Smooth muscle cell (in vitro differentiated cells): ENCODE measurements around the gene TNS3. TPM values are rescaled to one million over a fixed set of nuclear protein-coding genes. Genes with fewer than 3 reads are reported as not detected.

ENCODE experiments used
- DNase-seq: peaks from one replicate; lab custom pipeline; 2025; ENCODE audit not compliant: unreplicated experiment; lab: John Stamatoyannopoulos, UW
- H2AFZ ChIP-seq: fragments of 200-600 bp; sonication (generic); 2 replicates; pipeline ENCODE4 v1.6.0; 2016; ENCODE audit warnings: antibody characterized with exemption, low read depth, mild to moderate bottlenecking
- H3F3A ChIP-seq: fragments of 200-600 bp; sonication (generic); 2 replicates; pipeline ENCODE4 v1.6.0; 2017; ENCODE audit warnings: antibody characterized with exemption, low read depth
- H3K27ac ChIP-seq: fragments of 200-600 bp; sonication (generic); 2 replicates; pipeline ENCODE4 v1.5.1; 2016; ENCODE audit warnings: low read depth, mild to moderate bottlenecking
- H3K27me3 ChIP-seq: fragments of 200-600 bp; sonication (generic); 2 replicates; pipeline ENCODE4 v1.6.1; 2016; ENCODE audit warnings: low read depth, mild to moderate bottlenecking
- H3K36me3 ChIP-seq: fragments of 200-600 bp; sonication (generic); 2 replicates; pipeline ENCODE4 v1.5.1; 2016; ENCODE audit warnings: low read depth
- H3K4me1 ChIP-seq: fragments of 200-600 bp; sonication (generic); 2 replicates; pipeline ENCODE4 v1.5.1; 2016; ENCODE audit warnings: low read depth
- H3K4me2 ChIP-seq: fragments of 200-600 bp; sonication (generic); 2 replicates; pipeline ENCODE4 v1.6.0; 2016; ENCODE audit warnings: mild to moderate bottlenecking
- H3K4me3 ChIP-seq: fragments of 200-600 bp; sonication (generic); 2 replicates; pipeline ENCODE4 v1.5.1; 2016; ENCODE audit warnings: mild to moderate bottlenecking
- H3K79me2 ChIP-seq: fragments of 200-600 bp; sonication (generic); 2 replicates; pipeline ENCODE4 v1.6.0; 2016; ENCODE audit warnings: low read depth, mild to moderate bottlenecking
- H3K9ac ChIP-seq: fragments of 200-600 bp; sonication (generic); 2 replicates; pipeline ENCODE4 v1.6.0; 2016; ENCODE audit warnings: low read depth
- H3K9me3 ChIP-seq: fragments of 200-600 bp; sonication (generic); replicated peaks from 2 replicates; pipeline ENCODE4 v1.5.1; 2016; ENCODE audit warnings: low read depth
- H4K20me1 ChIP-seq: fragments of 200-600 bp; sonication (generic); 2 replicates; pipeline ENCODE4 v1.6.0; 2016; ENCODE audit warnings: low read depth
- WGBS: methylation state at CpG from one replicate; pipeline ENCODE4 v1.1.7; 2016; ENCODE audit warnings: low lambda C conversion rate; 5-methylcytosine and 5-hydroxymethylcytosine counted together
- polyA plus RNA-seq: library from polyadenylated mRNA; unstranded; fragments of >200 nt; fragmentation: Nextera tagmentation; extraction: Ambion mirVana; gene quantifications from 2 replicates; pipeline ENCODE4 v1.2.1, GENCODE V29; 2016
- total RNA-seq: library from RNA; depleted of rRNA; stranded (reverse); fragments of >200 nt; gene quantifications from 2 replicates; pipeline ENCODE4 v1.2.3, GENCODE V29; 2014
- TF ChIP-seq, protein P1 (sequence below): fragments of 200-600 bp; sonication (generic); IDR thresholded peaks from 2 replicates; pipeline ENCODE4 v1.5.1; 2017; ENCODE audit warnings: borderline replicate concordance, mild to moderate bottlenecking, antibody characterized with exemption; ENCODE audit not compliant: insufficient read depth, poor library complexity, severe bottlenecking

Gene TNS3
- total and polyA plus RNA-seq, 2 experiments from 2014 or later = 32.6 to 50.5 TPM

DNA sequence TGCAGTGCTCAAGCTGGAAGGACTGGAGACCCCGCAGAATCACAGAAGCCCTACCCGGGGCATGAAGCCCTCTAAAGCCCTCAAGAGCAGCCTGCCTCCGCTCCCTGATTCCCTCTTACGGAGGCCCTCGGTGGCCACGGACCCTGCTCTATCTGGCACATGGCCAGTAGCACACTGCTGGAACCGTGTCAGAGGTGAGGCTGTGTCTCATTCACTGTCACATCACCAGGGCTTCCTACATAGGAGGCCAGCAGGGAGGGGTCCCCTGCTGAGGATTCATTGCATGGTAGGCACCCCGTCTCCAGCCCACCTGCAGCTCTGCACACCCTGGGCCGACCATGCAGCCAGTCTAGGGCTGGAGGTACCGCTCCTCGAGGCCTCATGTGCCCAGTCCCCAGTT, 259.2 kb downstream of the TNS3 start:
- Histone ChIP-seq H3K27me3 (no peaks in the 10 kb centered on the region), H2AFZ (no peak overlapping the region), H3K9ac (no peak overlapping the region), H3K4me3 (no peak overlapping the region), H3F3A (peaks cover 19% of the 10 kb centered on the region), H3K9me3 (no peaks in the 10 kb centered on the region), H3K79me2 (peaks cover 73% of the 10 kb centered on the region), H3K36me3 (peaks cover 9% of the 10 kb centered on the region), H3K27ac (no peak overlapping the region), H4K20me1 (peaks cover 28% of the 10 kb centered on the region), H3K4me1 (peaks cover 21% of the 10 kb centered on the region), H3K4me2 (no peak overlapping the region)
- TF ChIP-seq, protein P1, sequence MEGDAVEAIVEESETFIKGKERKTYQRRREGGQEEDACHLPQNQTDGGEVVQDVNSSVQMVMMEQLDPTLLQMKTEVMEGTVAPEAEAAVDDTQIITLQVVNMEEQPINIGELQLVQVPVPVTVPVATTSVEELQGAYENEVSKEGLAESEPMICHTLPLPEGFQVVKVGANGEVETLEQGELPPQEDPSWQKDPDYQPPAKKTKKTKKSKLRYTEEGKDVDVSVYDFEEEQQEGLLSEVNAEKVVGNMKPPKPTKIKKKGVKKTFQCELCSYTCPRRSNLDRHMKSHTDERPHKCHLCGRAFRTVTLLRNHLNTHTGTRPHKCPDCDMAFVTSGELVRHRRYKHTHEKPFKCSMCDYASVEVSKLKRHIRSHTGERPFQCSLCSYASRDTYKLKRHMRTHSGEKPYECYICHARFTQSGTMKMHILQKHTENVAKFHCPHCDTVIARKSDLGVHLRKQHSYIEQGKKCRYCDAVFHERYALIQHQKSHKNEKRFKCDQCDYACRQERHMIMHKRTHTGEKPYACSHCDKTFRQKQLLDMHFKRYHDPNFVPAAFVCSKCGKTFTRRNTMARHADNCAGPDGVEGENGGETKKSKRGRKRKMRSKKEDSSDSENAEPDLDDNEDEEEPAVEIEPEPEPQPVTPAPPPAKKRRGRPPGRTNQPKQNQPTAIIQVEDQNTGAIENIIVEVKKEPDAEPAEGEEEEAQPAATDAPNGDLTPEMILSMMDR = no peak
- 95% methylated on average over 11 of the region's 11 CpGs for WGBS
- no peak for DNase-seq

DNA sequence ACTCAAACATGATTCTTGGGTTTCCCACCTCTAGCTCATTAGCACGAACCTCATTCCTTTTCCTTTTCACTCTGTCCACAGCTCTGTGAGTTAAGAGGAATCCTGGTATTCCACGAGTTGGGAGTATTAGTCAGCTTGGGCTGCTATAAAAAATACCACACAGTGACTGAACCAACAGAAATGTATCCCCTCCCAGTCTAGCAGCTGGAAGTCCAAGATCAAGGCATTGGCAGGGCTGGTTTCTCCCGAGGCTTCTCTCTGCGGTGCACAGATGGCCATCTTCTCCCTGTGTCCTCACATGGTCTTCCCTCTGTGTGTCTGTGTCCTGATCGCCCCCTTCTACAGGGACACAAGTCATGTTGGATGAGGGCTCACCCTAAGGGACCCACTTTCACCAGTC, 261.6 kb downstream of the TNS3 start:
- Histone ChIP-seq H3K9ac (no peak overlapping the region), H3K27ac (no peak overlapping the region), H3K4me3 (no peak overlapping the region), H3K4me2 (no peak overlapping the region), H3K36me3 (peaks cover 9% of the 10 kb centered on the region), H3K79me2 (peaks cover 82% of the 10 kb centered on the region), H2AFZ (no peak overlapping the region), H3K4me1 (peaks cover 4% of the 10 kb centered on the region), H3K27me3 (no peaks in the 10 kb centered on the region), H4K20me1 (peaks cover 23% of the 10 kb centered on the region), H3F3A (peaks cover 13% of the 10 kb centered on the region), H3K9me3 (no peaks in the 10 kb centered on the region)
- WGBS = 68% methylated on average over 5 of the region's 5 CpGs
- TF ChIP-seq, protein P1 = no peak
- DNase-seq = no peak

DNA sequence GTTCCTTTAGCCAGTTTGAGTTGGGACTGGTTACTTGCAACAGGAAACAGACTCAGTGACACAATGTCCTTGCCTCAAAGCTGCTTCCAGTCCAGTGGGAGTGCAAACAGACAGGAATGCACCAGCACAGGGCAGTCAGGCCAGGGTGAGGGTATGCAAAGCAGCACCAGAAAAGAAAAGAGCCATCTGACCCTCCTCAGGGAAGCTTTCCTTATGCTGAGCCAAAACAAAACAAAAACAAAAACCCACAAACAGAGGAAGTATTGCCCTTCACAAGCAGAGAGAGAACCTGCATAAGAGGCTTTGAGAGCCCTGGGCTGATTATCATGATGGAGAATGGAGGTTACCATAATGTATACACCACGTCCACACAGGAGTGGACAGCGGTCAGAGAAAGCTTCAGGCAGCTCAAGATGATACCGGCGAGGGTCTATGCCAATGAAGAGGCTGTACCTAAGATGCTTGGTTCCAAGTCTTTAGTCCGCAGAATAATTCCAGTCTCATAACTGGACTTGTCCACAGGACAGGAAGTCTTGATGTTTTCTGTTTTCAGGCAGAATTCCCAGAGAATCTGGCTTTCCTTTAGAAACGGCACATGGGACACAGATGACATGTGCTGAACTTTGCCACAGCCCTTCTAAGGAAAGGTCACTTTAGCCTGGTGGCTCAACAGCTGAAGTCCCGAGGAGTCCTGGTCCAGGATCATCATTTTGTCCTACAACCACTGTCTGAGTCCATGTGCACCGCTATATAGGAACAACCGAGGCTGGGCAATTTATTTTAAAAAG, 263.3 kb downstream of the TNS3 start:
- peaks cover 72% of the 10 kb centered on the region for H3K79me2 ChIP-seq
- no peaks in the 10 kb centered on the region for H3K9me3 ChIP-seq
- TF ChIP-seq, protein P1 = no peak
- H2AFZ ChIP-seq = no peak overlapping the region
- peaks cover 14% of the 10 kb centered on the region for H3K4me1 ChIP-seq
- no peaks in the 10 kb centered on the region for H3K27me3 ChIP-seq
- H3K4me2 ChIP-seq = no peak overlapping the region
- H3F3A ChIP-seq = peaks cover 13% of the 10 kb centered on the region
- H4K20me1 ChIP-seq = peaks cover 31% of the 10 kb centered on the region
- no peak for DNase-seq
- no peak overlapping the region for H3K9ac ChIP-seq
- H3K27ac ChIP-seq = no peak overlapping the region
- H3K36me3 ChIP-seq = peaks cover 9% of the 10 kb centered on the region
- no peak overlapping the region for H3K4me3 ChIP-seq
- WGBS = 93% methylated on average over 9 of the region's 9 CpGs

DNA sequence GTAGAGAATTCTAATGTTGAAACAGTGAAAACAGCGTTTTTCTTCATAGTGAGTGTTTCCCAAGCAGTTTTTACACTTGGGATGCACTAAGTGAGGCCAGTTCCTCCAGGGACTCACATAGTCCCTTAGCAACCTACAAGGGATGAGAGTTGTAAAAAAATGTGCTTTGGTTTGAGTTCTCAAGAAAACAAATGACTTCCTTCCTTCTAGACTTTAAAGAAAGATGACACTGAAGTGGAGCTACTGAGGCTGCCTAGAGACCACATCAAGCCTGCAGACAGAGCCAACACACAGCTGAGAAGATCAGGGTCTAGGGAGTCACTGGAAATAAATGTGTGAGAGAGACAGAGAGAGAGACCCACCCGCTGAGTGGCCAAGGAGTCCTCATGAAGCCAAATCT, 264.4 kb downstream of the TNS3 start:
- TF ChIP-seq, protein P1 = no peak
- Histone ChIP-seq H3K27me3 (no peaks in the 10 kb centered on the region), H3K36me3 (peaks cover 9% of the 10 kb centered on the region), H2AFZ (no peak overlapping the region), H3K4me3 (no peak overlapping the region), H3K9ac (no peak overlapping the region), H3K9me3 (no peaks in the 10 kb centered on the region), H3F3A (peaks cover 13% of the 10 kb centered on the region), H4K20me1 (peaks cover 35% of the 10 kb centered on the region), H3K79me2 (peaks cover 71% of the 10 kb centered on the region), H3K27ac (peak overlapping the region; percentile 22), H3K4me1 (peaks cover 14% of the 10 kb centered on the region), H3K4me2 (no peak overlapping the region)
- WGBS = 87% methylated on average over 2 of the region's 2 CpGs
- no peak for DNase-seq
